Measurements from ENCODE around the gene STBD1. TPM values are rescaled to one million over a fixed set of nuclear protein-coding genes. Genes with fewer than 3 reads are reported as not detected.

STBD1 gene
- total and polyA plus RNA-seq, 9 of the 15 experiments (the other 6 are each of a cell fraction or from before 2014, with no cell fraction given) = 0.08 to 0.64 (median 0.27) TPM; not detected in 2

GRCh38 chr4:76302826-76303438 is 3.6 kb upstream of the STBD1 start:
- H3K9ac ChIP-seq (ENCODE audit: insufficient read depth in 1 of 2, low read depth in 2 of 2, low read length in 2 of 2) = no peak overlapping the region
- TF ChIP-seq ZNF778 (CRISPR knock-in tag; IDR thresholded peaks at IDR 0.05) (no peak), EHMT2 (IDR thresholded peaks at IDR 0.05) (peak; percentile 9; the same call in 1 of the 2 replicates), CEBPB (tag; IDR thresholded peaks at IDR 0.05) (peak; percentile 79), TAL1 (IDR thresholded peaks at IDR 0.05) (no peak), ESRRB (CRISPR knock-in tag; IDR thresholded peaks at IDR 0.05; ENCODE audit: borderline replicate concordance) (no peak), CEBPG (CRISPR knock-in tag; IDR thresholded peaks at IDR 0.05) (no peak), CEBPG (tag; conservative IDR thresholded peaks at IDR 0.05 in 1 of 2, IDR thresholded peaks at IDR 0.05 in 1 of 2) (peak; percentile 76 to 88), PPARD (CRISPR knock-in tag; IDR thresholded peaks at IDR 0.05) (no peak), ZNF668 (CRISPR knock-in tag; IDR thresholded peaks at IDR 0.05) (no peak), ZNF12 (CRISPR knock-in tag; IDR thresholded peaks at IDR 0.05) (no peak), KAT8 (IDR thresholded peaks at IDR 0.05; ENCODE audit: low read depth) (no peak)
- TF ChIP-seq, protein P1, sequence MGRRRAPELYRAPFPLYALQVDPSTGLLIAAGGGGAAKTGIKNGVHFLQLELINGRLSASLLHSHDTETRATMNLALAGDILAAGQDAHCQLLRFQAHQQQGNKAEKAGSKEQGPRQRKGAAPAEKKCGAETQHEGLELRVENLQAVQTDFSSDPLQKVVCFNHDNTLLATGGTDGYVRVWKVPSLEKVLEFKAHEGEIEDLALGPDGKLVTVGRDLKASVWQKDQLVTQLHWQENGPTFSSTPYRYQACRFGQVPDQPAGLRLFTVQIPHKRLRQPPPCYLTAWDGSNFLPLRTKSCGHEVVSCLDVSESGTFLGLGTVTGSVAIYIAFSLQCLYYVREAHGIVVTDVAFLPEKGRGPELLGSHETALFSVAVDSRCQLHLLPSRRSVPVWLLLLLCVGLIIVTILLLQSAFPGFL (CRISPR knock-in tag; IDR thresholded peaks at IDR 0.05) = no peak
- H3K4me2 ChIP-seq (ENCODE audit: insufficient read depth, low read length) = no peak overlapping the region
- CTCF ChIA-PET (ENCODE audit: low intra/inter-chr PET ratio) = no interaction called here
- ATAC-seq = no peak
- no peaks in the 10 kb centered on the region for H3K36me3 ChIP-seq (ENCODE audit: control insufficient read depth, insufficient read depth, low read length)
- FAIRE-seq = no peak
- H2AFZ ChIP-seq (ENCODE audit: low read depth, low read length) = no peak overlapping the region
- POLR2A ChIA-PET = interaction anchor here (1.1 kb wide), 1 partner anchor 24 kb away, joined by 3 read pairs; no protein-coding TSS in a partner anchor
- in situ Hi-C loops (cut with MboI) = no loop called here
- no peaks in the 10 kb centered on the region for H3K27me3 ChIP-seq (ENCODE audit: control insufficient read depth in 2 of 2, insufficient read depth in 2 of 2, low read length in 2 of 2)
- peak in 1 of 4 experiments; percentile 26 for DNase-seq (ENCODE audit: extremely low read depth in 1 of 4, low spot score in 3 of 4)
- no peaks in the 10 kb centered on the region for H3K9me1 ChIP-seq (ENCODE audit: control insufficient read depth, insufficient read depth, low read length)
- intact Hi-C loops (cut with micrococcal nuclease) = loop anchor here (2.0 to 5.0 kb wide), 2 partner anchors 74 to 124 kb away; no protein-coding TSS in a partner anchor
- peaks cover 12% of the 10 kb centered on the region for H3K9me3 ChIP-seq (replicated peaks; ENCODE audit: control insufficient read depth, insufficient read depth, low read depth, low read length)
- WGBS (ENCODE audit: insufficient coverage, low coverage, missing lambda C conversion rate) = 27% methylated on average over 3 of the region's 3 CpGs
- no peak overlapping the region for H3K4me3 ChIP-seq
- no TSS peak for BruUV-seq (replicated peaks)
- H4K20me1 ChIP-seq (replicated peaks; ENCODE audit: control insufficient read depth, insufficient read depth, low read length) = no peaks in the 10 kb centered on the region
- H3K27ac ChIP-seq (ENCODE audit: extremely low read depth, low read depth, low read length) = no peak overlapping the region
- H3K79me2 ChIP-seq (ENCODE audit: control insufficient read depth, insufficient read depth, low read length) = no peaks in the 10 kb centered on the region
- H3K4me1 ChIP-seq (replicated peaks in 1 of 2; ENCODE audit: control insufficient read depth in 2 of 2, insufficient read depth in 2 of 2, low read length in 2 of 2) = peaks cover 16 to 39% of the 10 kb centered on the region in 2 experiments
